DND-41 (cell line): ENCODE results near the gene HPS5.

Experiments
- ATAC-seq: fragments of 200-7000 bp; cut with Tn5 transposase; 3 replicates; pipeline ENCODE4 v1.9.1; 2021; ENCODE audit warnings: low read depth; ENCODE audit not compliant: insufficient read depth
- DNase-seq: peaks from one replicate; pipeline ENCODE4 v3.0.0-alpha.2; 2020
- H2AFZ ChIP-seq: 2 replicates; pipeline ENCODE4 v1.6.0; 2012; ENCODE audit warnings: low read depth, low read length
- H3K27ac ChIP-seq: 2 replicates; pipeline ENCODE4 v1.5.1; 2012; ENCODE audit warnings: low read length, inconsistent platforms
- H3K27me3 ChIP-seq: fragments of 200-600 bp; sonication (generic); 2 replicates; pipeline ENCODE4 v1.6.0; 2012; ENCODE audit warnings: low read length, mild to moderate bottlenecking, inconsistent platforms; ENCODE audit not compliant: insufficient read depth, poor library complexity
- H3K36me3 ChIP-seq: 2 replicates; pipeline ENCODE4 v1.5.1; 2012; ENCODE audit warnings: low read length, inconsistent platforms; ENCODE audit not compliant: insufficient read depth
- H3K4me1 ChIP-seq: 2 replicates; pipeline ENCODE4 v1.5.1; 2012; ENCODE audit warnings: mild to moderate bottlenecking, low read length; ENCODE audit not compliant: insufficient read depth
- H3K4me2 ChIP-seq: 2 replicates; pipeline ENCODE4 v1.6.0; 2012; ENCODE audit warnings: mild to moderate bottlenecking, moderate library complexity, low read length, inconsistent platforms; ENCODE audit not compliant: insufficient read depth
- H3K4me3 ChIP-seq, 2 experiments: fragments of 200-600 bp in 1 of 2; shearing (Covaris generic) in 1 of 2; 2 replicates each; pipeline ENCODE4 v1.5.1; 2012 to 2016; ENCODE audit warnings: inconsistent platforms in 2 of 2, low read length in 2 of 2, mild to moderate bottlenecking in 2 of 2, low read depth in 1 of 2, moderate library complexity in 1 of 2
- H3K79me2 ChIP-seq: 2 replicates; pipeline ENCODE4 v1.6.0; 2012; ENCODE audit warnings: low read length, inconsistent platforms; ENCODE audit not compliant: insufficient read depth
- H3K9ac ChIP-seq: 2 replicates; pipeline ENCODE4 v1.6.0; 2012; ENCODE audit warnings: low read depth, mild to moderate bottlenecking, inconsistent platforms, low read length, moderate library complexity
- H3K9me3 ChIP-seq: 2 replicates; pipeline ENCODE4 v1.5.1; 2012; ENCODE audit warnings: low read length, moderate library complexity, mild to moderate bottlenecking, inconsistent platforms; ENCODE audit not compliant: insufficient read depth, severe bottlenecking
- H4K20me1 ChIP-seq: 2 replicates; pipeline ENCODE4 v1.6.0; 2012; ENCODE audit warnings: low read length; ENCODE audit not compliant: insufficient read depth
- CTCF ChIP-seq: IDR thresholded peaks from 2 replicates; pipeline ENCODE4 v1.5.1; 2012; ENCODE audit warnings: borderline replicate concordance, low read length, moderate library complexity, mild to moderate bottlenecking; ENCODE audit not compliant: poor library complexity, severe bottlenecking; ENCODE audit errors: extremely low read depth
- EZH2 ChIP-seq: IDR thresholded peaks from 3 replicates; pipeline ENCODE4 v1.6.1; 2012; ENCODE audit warnings: borderline replicate concordance, low read depth, mild to moderate bottlenecking, moderate library complexity, low read length, inconsistent platforms; ENCODE audit not compliant: severe bottlenecking

HPS5 gene

GRCh38 chr11:18314784-18315523 is 7.0 kb downstream of the HPS5 start:
- Histone ChIP-seq H3K4me1 (peaks cover 11% of the 10 kb centered on the region), H4K20me1 (peaks cover 4% of the 10 kb centered on the region; the same call in 1 of the 2 replicates), H3K4me2 (no peak overlapping the region), H2AFZ (no peak overlapping the region), H3K4me3 (no peak overlapping the region), H3K27me3 (no peaks in the 10 kb centered on the region), H3K9me3 (no peaks in the 10 kb centered on the region), H3K79me2 (peaks cover 48% of the 10 kb centered on the region), H3K27ac (no peak overlapping the region), H3K9ac (no peak overlapping the region), H3K36me3 (peaks cover 13% of the 10 kb centered on the region; the same call in 1 of the 2 replicates)
- no peak for ATAC-seq
- no peak for DNase-seq
- TF ChIP-seq CTCF (no peak), EZH2 (no peak)

GRCh38 chr11:18313965-18314763 is 7.8 kb downstream of the HPS5 start:
- Histone ChIP-seq H3K4me2 (no peak overlapping the region), H3K9me3 (no peaks in the 10 kb centered on the region), H4K20me1 (peaks cover 4% of the 10 kb centered on the region; the same call in 1 of the 2 replicates), H3K4me1 (peaks cover 4% of the 10 kb centered on the region), H3K27ac (no peak overlapping the region), H3K36me3 (peaks cover 21% of the 10 kb centered on the region; the same call in 1 of the 2 replicates), H3K4me3 (no peak overlapping the region), H3K27me3 (no peaks in the 10 kb centered on the region), H3K9ac (no peak overlapping the region), H2AFZ (no peak overlapping the region), H3K79me2 (peaks cover 41% of the 10 kb centered on the region)
- ATAC-seq (no peak), DNase-seq (no peak)
- TF ChIP-seq EZH2 = no peak
- TF ChIP-seq CTCF = no peak

GRCh38 chr11:18312663-18313420 is 9.1 kb downstream of the HPS5 start:
- H3K79me2 ChIP-seq = peaks cover 29% of the 10 kb centered on the region
- DNase-seq (no peak), ATAC-seq (no peak)
- H4K20me1 ChIP-seq = peaks cover 4% of the 10 kb centered on the region; the same call in 1 of the 2 replicates
- no peaks in the 10 kb centered on the region for H3K27me3 ChIP-seq
- peaks cover 34% of the 10 kb centered on the region; the same call in 1 of the 2 replicates for H3K36me3 ChIP-seq
- TF ChIP-seq CTCF = no peak
- no peak for TF ChIP-seq EZH2
- H3K4me3 ChIP-seq = no peak overlapping the region
- no peaks in the 10 kb centered on the region for H3K4me1 ChIP-seq
- H3K9me3 ChIP-seq = no peaks in the 10 kb centered on the region
- H3K9ac ChIP-seq = no peak overlapping the region
- H3K27ac ChIP-seq = no peak overlapping the region
- no peak overlapping the region for H2AFZ ChIP-seq
- H3K4me2 ChIP-seq = no peak overlapping the region
